ENCODE results near the gene C22orf15.
A peak's percentile ranks its signal among the peaks of the same experiment; 100 is the strongest.
"Not testable (repeated sequence)": the region's sequence is repeated elsewhere in the genome, so short reads cannot be mapped to it uniquely, and the experiment has no call there.

Gene C22orf15

GRCh38 chr22:23728108-23728507 lies 34.7 kb upstream of the C22orf15 start:
- not testable (repeated sequence) for H3K4me3 ChIP-seq (ENCODE audit: low read depth in 1 of 2, low read length in 2 of 2); H3K9me3 ChIP-seq (ENCODE audit: control insufficient read depth in 1 of 2, low read length in 2 of 2); H3K27me3 ChIP-seq (ENCODE audit: low read depth, low read length); H3K27ac ChIP-seq (ENCODE audit: low read length); H3K36me3 ChIP-seq (ENCODE audit: control insufficient read depth in 1 of 2, insufficient read depth in 2 of 2, low read length in 2 of 2); H3K4me1 ChIP-seq (ENCODE audit: control insufficient read depth in 1 of 2, insufficient read depth in 2 of 2, low read length in 2 of 2)

DNA sequence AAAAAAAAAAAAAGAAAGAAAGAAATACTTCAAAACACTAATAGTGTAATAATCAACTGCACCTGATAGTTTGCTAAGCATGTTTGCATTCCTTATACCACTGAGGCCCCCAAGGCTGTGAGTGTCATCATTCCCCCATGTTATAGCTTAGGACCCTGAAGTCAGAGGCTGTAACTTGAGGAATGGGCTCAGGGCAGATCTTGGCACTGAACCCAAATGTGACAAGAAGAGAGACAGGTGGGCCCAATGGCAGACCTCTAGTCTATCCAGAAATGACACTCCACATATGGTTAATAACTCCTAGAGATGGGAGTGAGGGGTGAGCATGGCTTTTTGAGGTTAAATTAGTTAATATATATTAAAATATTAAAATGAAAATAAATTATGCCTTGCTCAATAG lies 25.1 kb upstream of the C22orf15 start:
- Histone ChIP-seq H3K4me3 (ENCODE audit: low read depth in 1 of 2, low read length in 2 of 2) (no peak overlapping the region), H3K36me3 (ENCODE audit: control insufficient read depth in 1 of 2, insufficient read depth in 2 of 2, low read length in 2 of 2) (peaks cover 0 to 1% of the 10 kb centered on the region in 2 donors)

DNA sequence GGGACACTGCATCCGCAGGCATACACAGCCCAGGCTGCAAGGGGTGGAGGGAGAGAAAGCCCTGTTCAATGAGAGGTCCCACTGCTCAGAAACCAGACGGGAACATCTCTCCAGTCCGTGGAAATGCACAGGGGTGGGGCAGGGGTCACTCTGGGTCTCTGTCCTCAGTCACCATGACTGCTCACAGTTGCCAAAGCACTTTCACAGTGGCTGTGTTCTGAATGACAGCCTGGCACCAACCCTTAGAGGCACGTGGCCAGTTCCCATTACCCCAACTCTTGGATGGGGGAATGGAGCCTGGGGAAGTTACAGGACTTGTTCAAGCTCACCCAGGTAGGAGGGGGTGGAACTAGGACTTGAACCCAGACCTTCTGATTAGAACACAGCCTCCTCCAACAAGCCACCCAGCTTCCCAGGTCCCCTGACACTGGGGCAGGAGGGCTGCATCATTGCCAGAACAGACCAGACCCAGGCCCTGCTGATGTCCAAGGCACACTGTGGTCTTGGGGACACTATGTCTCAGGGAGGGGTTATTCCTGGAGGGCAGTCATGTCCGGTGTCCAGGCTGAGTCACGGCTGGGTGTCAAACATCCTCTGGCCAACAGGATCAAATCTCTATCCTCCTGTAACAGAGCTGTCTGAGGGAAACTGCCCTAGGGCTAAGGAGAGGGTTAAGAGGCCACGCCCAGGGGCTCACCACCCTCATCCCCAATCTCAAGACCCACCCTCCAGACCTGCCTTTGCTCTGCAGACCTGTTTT lies 20.1 kb upstream of the C22orf15 start:
- Histone ChIP-seq H3K4me1 (ENCODE audit: control insufficient read depth in 1 of 2, insufficient read depth in 2 of 2, low read length in 2 of 2) (no peaks in the 10 kb centered on the region), H3K36me3 (ENCODE audit: control insufficient read depth in 1 of 2, insufficient read depth in 2 of 2, low read length in 2 of 2) (peaks cover 14 to 27% of the 10 kb centered on the region in 2 donors), H3K27ac (ENCODE audit: low read length) (no peak overlapping the region), H3K9me3 (ENCODE audit: control insufficient read depth in 1 of 2, low read length in 2 of 2) (no peaks in the 10 kb centered on the region), H3K4me3 (ENCODE audit: low read depth in 1 of 2, low read length in 2 of 2) (no peak overlapping the region), H3K27me3 (ENCODE audit: low read depth, low read length) (no peaks in the 10 kb centered on the region)

More for the DNA sequence above, 25.1 kb upstream of the C22orf15 start:
- no peaks in the 10 kb centered on the region for H3K4me1 ChIP-seq (ENCODE audit: control insufficient read depth in 1 of 2, insufficient read depth in 2 of 2, low read length in 2 of 2)
- H3K27ac ChIP-seq (ENCODE audit: low read length): no peak overlapping the region
- no peaks in the 10 kb centered on the region for H3K27me3 ChIP-seq (ENCODE audit: low read depth, low read length)
- H3K9me3 ChIP-seq (ENCODE audit: control insufficient read depth in 1 of 2, low read length in 2 of 2): no peaks in the 10 kb centered on the region

DNA sequence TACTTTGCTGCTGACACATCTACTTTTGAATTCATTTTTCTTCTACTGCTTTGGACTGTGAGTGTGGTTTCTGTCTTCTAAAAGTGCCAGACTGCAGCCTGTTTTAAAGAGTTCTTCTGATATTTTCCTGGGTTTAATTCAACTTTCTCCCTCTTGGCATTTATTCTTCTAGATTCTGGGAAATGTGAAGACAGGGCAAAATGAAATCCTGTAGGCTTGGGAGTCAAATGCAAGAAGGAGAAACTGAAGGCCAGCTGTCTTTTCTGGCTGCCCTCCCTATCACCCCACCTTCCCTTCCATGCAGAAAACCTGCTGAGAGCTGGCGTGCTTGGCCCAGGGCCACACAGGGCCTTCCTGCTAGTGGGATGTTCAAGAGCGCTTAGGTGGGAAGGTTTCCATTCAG lies 19.5 kb upstream of the C22orf15 start:
- Histone ChIP-seq H3K27me3 (ENCODE audit: low read depth, low read length) (no peaks in the 10 kb centered on the region), H3K9me3 (ENCODE audit: control insufficient read depth in 1 of 2, low read length in 2 of 2) (no peaks in the 10 kb centered on the region), H3K36me3 (ENCODE audit: control insufficient read depth in 1 of 2, insufficient read depth in 2 of 2, low read length in 2 of 2) (peaks cover 14 to 27% of the 10 kb centered on the region in 2 donors), H3K27ac (ENCODE audit: low read length) (no peak overlapping the region), H3K4me1 (ENCODE audit: control insufficient read depth in 1 of 2, insufficient read depth in 2 of 2, low read length in 2 of 2) (no peaks in the 10 kb centered on the region), H3K4me3 (ENCODE audit: low read depth in 1 of 2, low read length in 2 of 2) (no peak overlapping the region)

GRCh38 chr22:23744001-23744400 lies 18.8 kb upstream of the C22orf15 start:
- Histone ChIP-seq H3K4me3 (ENCODE audit: low read depth in 1 of 2, low read length in 2 of 2) (no peak overlapping the region), H3K36me3 (ENCODE audit: control insufficient read depth in 1 of 2, insufficient read depth in 2 of 2, low read length in 2 of 2) (peaks cover 14 to 27% of the 10 kb centered on the region in 2 donors), H3K9me3 (ENCODE audit: control insufficient read depth in 1 of 2, low read length in 2 of 2) (no peaks in the 10 kb centered on the region), H3K27me3 (ENCODE audit: low read depth, low read length) (no peaks in the 10 kb centered on the region), H3K27ac (ENCODE audit: low read length) (no peak overlapping the region), H3K4me1 (ENCODE audit: control insufficient read depth in 1 of 2, insufficient read depth in 2 of 2, low read length in 2 of 2) (no peaks in the 10 kb centered on the region)

DNA sequence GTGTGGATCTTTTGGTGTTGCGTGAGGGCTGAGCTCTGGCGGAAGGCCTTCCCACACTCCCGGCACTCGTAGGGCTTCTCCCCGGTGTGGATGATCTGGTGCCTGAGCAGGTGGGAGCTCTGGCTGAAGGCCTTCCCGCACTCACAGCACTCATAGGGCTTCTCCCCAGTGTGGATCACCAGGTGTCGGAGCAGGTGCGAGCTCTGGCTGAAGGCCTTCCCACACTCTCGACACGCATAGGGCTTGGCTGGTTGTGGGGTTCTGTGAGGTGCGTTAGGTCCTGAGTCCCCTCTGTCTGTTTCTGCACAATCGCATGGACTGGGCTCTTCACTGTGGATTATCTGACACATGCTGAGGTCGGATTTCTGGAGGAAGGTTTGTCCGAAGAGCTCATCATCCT lies 18.3 kb upstream of the C22orf15 start:
- H3K9me3 ChIP-seq (ENCODE audit: control insufficient read depth in 1 of 2, low read length in 2 of 2): no peaks in the 10 kb centered on the region
- no peak overlapping the region for H3K27ac ChIP-seq (ENCODE audit: low read length)
- peaks cover 14 to 27% of the 10 kb centered on the region in 2 donors for H3K36me3 ChIP-seq (ENCODE audit: control insufficient read depth in 1 of 2, insufficient read depth in 2 of 2, low read length in 2 of 2)
- no peak overlapping the region for H3K4me3 ChIP-seq (ENCODE audit: low read depth in 1 of 2, low read length in 2 of 2)
- no peaks in the 10 kb centered on the region for H3K27me3 ChIP-seq (ENCODE audit: low read depth, low read length)
- peaks cover 0 to under 1% of the 10 kb centered on the region in 2 donors for H3K4me1 ChIP-seq (ENCODE audit: control insufficient read depth in 1 of 2, insufficient read depth in 2 of 2, low read length in 2 of 2)

- Histone ChIP-seq H3K27ac (ENCODE audit: low read length) (no peak overlapping the region), H3K27me3 (ENCODE audit: low read depth, low read length) (no peaks in the 10 kb centered on the region), H3K36me3 (ENCODE audit: control insufficient read depth in 1 of 2, insufficient read depth in 2 of 2, low read length in 2 of 2) (peaks cover 14 to 27% of the 10 kb centered on the region in 2 donors), H3K9me3 (ENCODE audit: control insufficient read depth in 1 of 2, low read length in 2 of 2) (no peaks in the 10 kb centered on the region), H3K4me3 (ENCODE audit: low read depth in 1 of 2, low read length in 2 of 2) (no peak overlapping the region), H3K4me1 (ENCODE audit: control insufficient read depth in 1 of 2, insufficient read depth in 2 of 2, low read length in 2 of 2) (peaks cover 7 to 13% of the 10 kb centered on the region in 2 donors)
Observed at GRCh38 chr22:23745791-23746190, 17.0 kb upstream of the C22orf15 start.

- Histone ChIP-seq H3K36me3 (ENCODE audit: control insufficient read depth in 1 of 2, insufficient read depth in 2 of 2, low read length in 2 of 2) (peaks cover 0 to 6% of the 10 kb centered on the region in 2 donors), H3K27me3 (ENCODE audit: low read depth, low read length) (no peaks in the 10 kb centered on the region), H3K27ac (ENCODE audit: low read length) (no peak overlapping the region), H3K4me3 (ENCODE audit: low read depth in 1 of 2, low read length in 2 of 2) (peak overlapping the region; percentile 77 to 79), H3K4me1 (ENCODE audit: control insufficient read depth in 1 of 2, insufficient read depth in 2 of 2, low read length in 2 of 2) (peaks cover 7 to 19% of the 10 kb centered on the region in 2 donors), H3K9me3 (ENCODE audit: control insufficient read depth in 1 of 2, low read length in 2 of 2) (no peaks in the 10 kb centered on the region)
Observed at GRCh38 chr22:23749841-23750301, 12.9 kb upstream of the C22orf15 start.

DNA sequence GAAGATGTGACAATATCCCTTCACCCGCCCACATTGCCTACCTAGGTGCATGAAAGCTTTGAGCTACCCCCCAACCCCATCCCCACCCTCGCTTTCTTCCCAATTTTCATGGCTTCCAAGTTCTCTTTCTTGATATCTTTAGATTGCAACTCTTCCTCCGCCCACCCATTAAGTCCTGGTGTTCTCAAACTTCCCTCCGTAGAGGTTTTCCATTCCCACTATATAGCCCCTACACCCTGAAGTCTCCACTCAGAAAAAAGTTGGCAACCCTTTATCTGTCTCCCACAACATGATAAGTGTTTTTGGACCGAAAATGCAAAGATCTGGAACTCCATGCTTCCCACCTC lies 12.4 kb upstream of the C22orf15 start:
- Histone ChIP-seq H3K27me3 (ENCODE audit: low read depth, low read length) (no peaks in the 10 kb centered on the region), H3K27ac (ENCODE audit: low read length) (peak overlapping the region; percentile 51), H3K4me1 (ENCODE audit: control insufficient read depth in 1 of 2, insufficient read depth in 2 of 2, low read length in 2 of 2) (peaks cover 7 to 19% of the 10 kb centered on the region in 2 donors)

DNA sequence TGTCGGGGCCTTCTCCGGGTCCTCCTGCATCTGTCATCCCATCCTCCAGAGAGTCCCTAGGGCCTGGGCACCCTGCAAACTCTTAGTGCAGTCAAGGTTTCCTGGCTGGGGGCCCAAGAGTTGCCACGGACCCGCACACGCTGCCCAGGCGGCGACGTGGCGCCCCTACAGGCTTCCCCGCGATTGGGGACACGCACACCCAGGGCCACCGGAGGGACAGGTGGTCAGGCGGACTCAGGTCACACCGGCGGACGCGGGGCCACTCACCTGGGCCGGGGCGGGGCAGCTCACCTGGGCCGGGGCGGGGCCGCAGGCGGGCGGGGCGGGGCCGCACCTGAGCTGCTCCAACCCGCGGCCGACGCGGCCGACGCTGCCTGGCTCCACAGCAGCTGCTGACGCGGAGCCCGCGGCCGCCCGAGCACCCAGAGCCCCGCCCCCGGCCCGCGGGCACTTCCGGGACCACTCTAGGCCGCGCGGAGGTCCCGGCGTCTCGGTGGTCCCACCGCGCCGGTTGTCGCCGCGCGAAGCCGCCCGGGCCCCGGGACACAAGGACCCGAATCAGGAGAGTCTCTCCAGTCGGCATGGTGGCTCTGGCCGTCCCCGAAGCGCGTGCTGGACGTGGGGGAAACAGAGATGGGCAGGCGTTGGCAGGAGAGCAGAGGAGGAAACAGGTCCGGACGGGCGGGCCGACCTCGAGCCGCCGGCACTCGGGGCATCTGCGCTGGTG lies 11.9 kb upstream of the C22orf15 start, which contains the start of gene ZNF70:
Gene ZNF70 (minus strand): TSS at position 399 of the 727 bp plus-strand sequence. CDS start 5,972 bp downstream, outside the sequence.
- Histone ChIP-seq H3K27ac (ENCODE audit: low read length) (peak within 1 kb of the TSS; percentile 80), H3K4me1 (ENCODE audit: control insufficient read depth in 1 of 2, insufficient read depth in 2 of 2, low read length in 2 of 2) (peaks cover 7 to 19% of the 10 kb centered on the region in 2 donors), H3K9me3 (ENCODE audit: control insufficient read depth in 1 of 2, low read length in 2 of 2) (no peaks in the 10 kb centered on the region), H3K4me3 (ENCODE audit: low read depth in 1 of 2, low read length in 2 of 2) (peak within 1 kb of the TSS; percentile 77 to 79), H3K27me3 (ENCODE audit: low read depth, low read length) (no peaks in the 10 kb centered on the region), H3K36me3 (ENCODE audit: control insufficient read depth in 1 of 2, insufficient read depth in 2 of 2, low read length in 2 of 2) (no peaks in the 10 kb centered on the region)

More for the DNA sequence above, 12.4 kb upstream of the C22orf15 start:
- H3K36me3 ChIP-seq (ENCODE audit: control insufficient read depth in 1 of 2, insufficient read depth in 2 of 2, low read length in 2 of 2): peaks cover 0 to 1% of the 10 kb centered on the region in 2 donors
- H3K9me3 ChIP-seq (ENCODE audit: control insufficient read depth in 1 of 2, low read length in 2 of 2): no peaks in the 10 kb centered on the region
- H3K4me3 ChIP-seq (ENCODE audit: low read depth in 1 of 2, low read length in 2 of 2): peak overlapping the region; percentile 77 to 79

DNA sequence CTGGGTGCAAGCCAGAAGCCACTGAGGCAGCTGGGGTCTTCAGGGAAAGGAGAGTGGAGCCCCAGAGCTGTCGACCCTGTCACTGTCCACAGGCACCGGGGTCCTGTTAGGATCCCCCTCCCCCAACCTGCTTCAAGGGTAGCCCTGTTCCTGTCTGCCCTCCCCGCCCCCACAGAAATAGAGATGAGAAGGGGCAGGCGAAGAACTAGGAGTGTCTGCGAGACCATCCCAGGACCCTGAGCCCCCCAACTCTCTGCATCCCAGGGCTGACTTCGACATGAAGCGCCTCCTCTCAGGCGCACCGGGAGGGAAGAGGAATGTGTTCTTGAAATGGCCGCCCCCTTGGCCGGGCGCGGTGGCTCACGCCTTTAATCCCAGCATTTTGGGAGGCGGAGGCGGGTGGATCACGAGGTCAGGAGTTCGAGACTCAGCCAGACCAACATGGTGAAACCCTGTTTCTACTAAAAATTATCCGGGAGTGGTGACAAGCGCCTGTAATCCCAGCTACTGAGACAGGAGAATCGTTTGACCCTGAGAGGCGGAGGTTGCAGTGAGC lies 11.3 kb upstream of the C22orf15 start:
- no peaks in the 10 kb centered on the region for H3K9me3 ChIP-seq (ENCODE audit: control insufficient read depth in 1 of 2, low read length in 2 of 2)
- H3K4me3 ChIP-seq (ENCODE audit: low read depth in 1 of 2, low read length in 2 of 2): peak overlapping the region; percentile 70 to 77
- no peaks in the 10 kb centered on the region for H3K27me3 ChIP-seq (ENCODE audit: low read depth, low read length)
- peaks cover 7 to 19% of the 10 kb centered on the region in 2 donors for H3K4me1 ChIP-seq (ENCODE audit: control insufficient read depth in 1 of 2, insufficient read depth in 2 of 2, low read length in 2 of 2)
- peak overlapping the region; percentile 80 for H3K27ac ChIP-seq (ENCODE audit: low read length)
- no peaks in the 10 kb centered on the region for H3K36me3 ChIP-seq (ENCODE audit: control insufficient read depth in 1 of 2, insufficient read depth in 2 of 2, low read length in 2 of 2)

Measured in muscle layer of duodenum (tissue), 2 donors.